ENCODE data around the gene ZSWIM6.

DNA sequence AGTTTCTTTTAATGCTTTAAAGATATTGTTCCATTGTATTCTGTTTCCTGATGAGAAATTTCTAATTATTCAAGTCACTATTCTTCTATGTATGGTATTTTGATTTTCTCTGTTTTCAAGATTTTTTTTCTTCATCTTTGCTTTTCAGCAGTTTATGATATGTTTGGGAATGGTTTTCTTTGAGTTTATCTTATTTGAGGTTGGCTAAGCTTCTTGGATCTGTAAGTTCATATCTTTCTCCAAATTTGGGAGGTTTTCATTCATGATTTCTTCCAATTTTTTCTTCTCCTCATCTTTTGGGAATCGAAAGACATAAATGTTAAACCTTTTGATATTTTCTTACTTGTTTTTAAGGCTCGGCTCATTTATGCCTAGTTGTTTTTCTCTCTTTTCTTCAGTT, 184.9 kb downstream of the ZSWIM6 start:
- TF ChIP-seq SMC3 (IDR thresholded peaks at IDR 0.05; ENCODE audit: low read depth, low read length), result no peak
- TF ChIP-seq, protein P1, sequence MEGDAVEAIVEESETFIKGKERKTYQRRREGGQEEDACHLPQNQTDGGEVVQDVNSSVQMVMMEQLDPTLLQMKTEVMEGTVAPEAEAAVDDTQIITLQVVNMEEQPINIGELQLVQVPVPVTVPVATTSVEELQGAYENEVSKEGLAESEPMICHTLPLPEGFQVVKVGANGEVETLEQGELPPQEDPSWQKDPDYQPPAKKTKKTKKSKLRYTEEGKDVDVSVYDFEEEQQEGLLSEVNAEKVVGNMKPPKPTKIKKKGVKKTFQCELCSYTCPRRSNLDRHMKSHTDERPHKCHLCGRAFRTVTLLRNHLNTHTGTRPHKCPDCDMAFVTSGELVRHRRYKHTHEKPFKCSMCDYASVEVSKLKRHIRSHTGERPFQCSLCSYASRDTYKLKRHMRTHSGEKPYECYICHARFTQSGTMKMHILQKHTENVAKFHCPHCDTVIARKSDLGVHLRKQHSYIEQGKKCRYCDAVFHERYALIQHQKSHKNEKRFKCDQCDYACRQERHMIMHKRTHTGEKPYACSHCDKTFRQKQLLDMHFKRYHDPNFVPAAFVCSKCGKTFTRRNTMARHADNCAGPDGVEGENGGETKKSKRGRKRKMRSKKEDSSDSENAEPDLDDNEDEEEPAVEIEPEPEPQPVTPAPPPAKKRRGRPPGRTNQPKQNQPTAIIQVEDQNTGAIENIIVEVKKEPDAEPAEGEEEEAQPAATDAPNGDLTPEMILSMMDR (conservative IDR thresholded peaks at IDR 0.05; ENCODE audit: low read depth, low read length), result no peak
- TF ChIP-seq BHLHE40 (IDR thresholded peaks at IDR 0.05; ENCODE audit: low read depth, low read length), result no peak
- TF ChIP-seq CEBPB (IDR thresholded peaks at IDR 0.05; ENCODE audit: low read depth, low read length), result no peak
